ENCODE data around the gene FAM229A. TPM values are rescaled to one million over a fixed set of nuclear protein-coding genes. Genes with fewer than 3 reads are reported as not detected.
A peak's percentile ranks its signal among the peaks of the same experiment; 100 is the strongest.

The FAM229A gene
- total RNA-seq, 2 experiments from 2014 or later: 4.6 to 5.5 TPM

GRCh38 chr1:32334864-32335534 is 27.3 kb downstream of the FAM229A start:
- POLR2A ChIA-PET: interaction anchor here (1.0 to 3.6 kb wide), 14 partner anchors 11 to 132 kb away, joined by 3 to 39 read pairs (median 9); partner anchors contain the start of genes BSDC1 and HDAC1
- no peaks in the 10 kb centered on the region for H3K27me3 Mint-ChIP-seq
- ATAC-seq (peak; percentile 32), DNase-seq (peak; percentile 65)
- TF ChIP-seq, protein P1, sequence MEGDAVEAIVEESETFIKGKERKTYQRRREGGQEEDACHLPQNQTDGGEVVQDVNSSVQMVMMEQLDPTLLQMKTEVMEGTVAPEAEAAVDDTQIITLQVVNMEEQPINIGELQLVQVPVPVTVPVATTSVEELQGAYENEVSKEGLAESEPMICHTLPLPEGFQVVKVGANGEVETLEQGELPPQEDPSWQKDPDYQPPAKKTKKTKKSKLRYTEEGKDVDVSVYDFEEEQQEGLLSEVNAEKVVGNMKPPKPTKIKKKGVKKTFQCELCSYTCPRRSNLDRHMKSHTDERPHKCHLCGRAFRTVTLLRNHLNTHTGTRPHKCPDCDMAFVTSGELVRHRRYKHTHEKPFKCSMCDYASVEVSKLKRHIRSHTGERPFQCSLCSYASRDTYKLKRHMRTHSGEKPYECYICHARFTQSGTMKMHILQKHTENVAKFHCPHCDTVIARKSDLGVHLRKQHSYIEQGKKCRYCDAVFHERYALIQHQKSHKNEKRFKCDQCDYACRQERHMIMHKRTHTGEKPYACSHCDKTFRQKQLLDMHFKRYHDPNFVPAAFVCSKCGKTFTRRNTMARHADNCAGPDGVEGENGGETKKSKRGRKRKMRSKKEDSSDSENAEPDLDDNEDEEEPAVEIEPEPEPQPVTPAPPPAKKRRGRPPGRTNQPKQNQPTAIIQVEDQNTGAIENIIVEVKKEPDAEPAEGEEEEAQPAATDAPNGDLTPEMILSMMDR (IDR thresholded peaks at IDR 0.05): peak; percentile 84
- peak overlapping the region; percentile 81 for H3K4me3 Mint-ChIP-seq
- CTCF ChIA-PET: interaction anchor here (0.8 to 2.7 kb wide), 8 partner anchors 13 to 119 kb away, joined by 3 to 17 read pairs (median 4); partner anchors contain the start of gene LCK
- intact Hi-C loops (cut with micrococcal nuclease): loop anchor here (5.0 kb wide), 1 partner anchor 37 kb away; no protein-coding TSS in a partner anchor
- no peaks in the 10 kb centered on the region for H3K9me3 Mint-ChIP-seq
- peak overlapping the region; percentile 72 for H3K27ac Mint-ChIP-seq
- H3K4me1 Mint-ChIP-seq (ENCODE audit: low read depth): peaks cover 50% of the 10 kb centered on the region
- H3K36me3 Mint-ChIP-seq (ENCODE audit: low read depth): peaks cover 20% of the 10 kb centered on the region

DNA sequence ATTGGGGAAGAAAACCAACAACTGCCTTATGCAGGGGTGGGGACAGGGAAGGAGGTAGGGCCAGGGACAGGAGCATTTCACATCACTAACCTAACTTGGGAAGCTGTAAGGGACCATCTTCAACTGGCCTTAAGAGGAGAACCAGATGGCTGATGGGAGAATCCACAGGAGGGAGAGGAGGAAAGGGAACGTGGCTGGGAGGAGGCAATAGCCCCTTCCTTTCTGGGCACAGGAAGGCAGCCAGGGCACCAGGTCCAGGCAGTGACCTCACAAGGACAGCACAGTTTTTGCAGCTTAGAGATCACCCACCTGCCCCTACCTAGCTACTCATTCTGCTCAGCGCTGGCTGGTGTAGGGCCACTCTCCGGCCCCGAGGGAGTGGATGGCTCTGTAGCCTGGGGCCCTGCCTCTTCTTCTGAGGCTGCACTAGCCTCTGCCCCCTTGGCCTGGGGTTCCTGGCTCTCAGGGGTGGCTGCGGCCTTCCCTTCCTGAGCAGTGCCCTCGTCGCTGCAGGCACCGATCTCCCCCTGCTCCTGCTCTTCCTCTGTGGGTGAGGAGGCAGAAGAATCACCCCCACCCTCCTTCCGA is 27.9 kb downstream of the FAM229A start:
- no peak overlapping the region for H3K27ac Mint-ChIP-seq
- H3K4me3 Mint-ChIP-seq: peak overlapping the region; percentile 81
- ChIA-PET POLR2A (interaction anchor here (1.0 to 2.7 kb wide), 4 partner anchors 10 to 85 kb away, joined by 3 to 10 read pairs (median 6); no protein-coding TSS in a partner anchor), CTCF (interaction anchor here (0.8 to 2.4 kb wide), 2 partner anchors 12 to 119 kb away, joined by 3 to 11 read pairs; no protein-coding TSS in a partner anchor)
- H3K9me3 Mint-ChIP-seq: no peaks in the 10 kb centered on the region
- intact Hi-C loops (cut with micrococcal nuclease): loop anchor here (5.0 kb wide), 1 partner anchor 38 kb away; no protein-coding TSS in a partner anchor
- peaks cover 24% of the 10 kb centered on the region for H3K36me3 Mint-ChIP-seq (ENCODE audit: low read depth)
- ATAC-seq (no peak), DNase-seq (no peak)
- no peaks in the 10 kb centered on the region for H3K27me3 Mint-ChIP-seq
- peaks cover 49% of the 10 kb centered on the region for H3K4me1 Mint-ChIP-seq (ENCODE audit: low read depth)
- TF ChIP-seq, protein P1 (IDR thresholded peaks at IDR 0.05): no peak

DNA sequence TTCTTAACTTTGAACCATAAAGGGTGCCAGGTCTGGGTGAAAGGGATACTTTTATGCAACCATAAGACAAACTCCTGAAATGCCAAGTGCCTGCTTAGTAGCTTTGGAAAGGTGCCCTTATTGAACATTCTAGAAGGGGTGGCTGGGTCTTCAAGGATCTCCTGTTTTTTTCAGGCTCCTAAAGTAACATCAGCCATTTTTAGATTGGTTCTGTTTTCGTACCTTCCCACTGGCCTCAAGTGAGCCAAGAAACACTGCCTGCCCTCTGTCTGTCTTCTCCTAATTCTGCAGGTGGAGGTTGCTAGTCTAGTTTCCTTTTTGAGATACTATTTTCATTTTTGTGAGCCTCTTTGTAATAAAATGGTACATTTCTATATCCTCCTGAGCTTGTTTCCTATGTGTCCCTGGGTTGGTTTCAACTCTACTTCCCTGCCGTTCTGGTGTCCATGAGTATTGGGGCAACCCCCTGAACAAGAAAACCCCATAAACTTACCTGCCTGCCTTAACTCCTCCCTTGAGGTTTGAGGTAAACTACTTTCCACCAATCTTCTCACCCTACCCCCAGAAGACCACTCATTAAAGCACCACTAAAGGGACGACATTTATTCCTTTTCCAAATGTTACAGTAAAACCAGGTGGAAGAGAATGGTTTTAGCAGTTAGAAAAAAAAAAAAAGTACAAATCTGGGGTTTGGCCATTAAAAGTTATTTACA is 28.9 kb downstream of the FAM229A start:
- no peak for DNase-seq
- H3K36me3 Mint-ChIP-seq (ENCODE audit: low read depth): peaks cover 31% of the 10 kb centered on the region
- no peak overlapping the region for H3K4me3 Mint-ChIP-seq
- no peaks in the 10 kb centered on the region for H3K27me3 Mint-ChIP-seq
- no peaks in the 10 kb centered on the region for H3K9me3 Mint-ChIP-seq
- TF ChIP-seq, protein P1 (IDR thresholded peaks at IDR 0.05): no peak
- H3K27ac Mint-ChIP-seq: peak overlapping the region; percentile 68
- POLR2A ChIA-PET: interaction anchor here (0.7 to 2.7 kb wide), 9 partner anchors 12 to 145 kb away, joined by 3 to 10 read pairs (median 5); partner anchors contain the start of gene HDAC1
- H3K4me1 Mint-ChIP-seq (ENCODE audit: low read depth): peaks cover 39% of the 10 kb centered on the region
- CTCF ChIA-PET: interaction anchor here (0.8 to 2.4 kb wide), 3 partner anchors 12 to 118 kb away, joined by 3 to 11 read pairs (median 5); no protein-coding TSS in a partner anchor
- ATAC-seq: no peak
- intact Hi-C loops (cut with micrococcal nuclease): loop anchor here (5.0 kb wide), 1 partner anchor 39 kb away; no protein-coding TSS in a partner anchor

DNA sequence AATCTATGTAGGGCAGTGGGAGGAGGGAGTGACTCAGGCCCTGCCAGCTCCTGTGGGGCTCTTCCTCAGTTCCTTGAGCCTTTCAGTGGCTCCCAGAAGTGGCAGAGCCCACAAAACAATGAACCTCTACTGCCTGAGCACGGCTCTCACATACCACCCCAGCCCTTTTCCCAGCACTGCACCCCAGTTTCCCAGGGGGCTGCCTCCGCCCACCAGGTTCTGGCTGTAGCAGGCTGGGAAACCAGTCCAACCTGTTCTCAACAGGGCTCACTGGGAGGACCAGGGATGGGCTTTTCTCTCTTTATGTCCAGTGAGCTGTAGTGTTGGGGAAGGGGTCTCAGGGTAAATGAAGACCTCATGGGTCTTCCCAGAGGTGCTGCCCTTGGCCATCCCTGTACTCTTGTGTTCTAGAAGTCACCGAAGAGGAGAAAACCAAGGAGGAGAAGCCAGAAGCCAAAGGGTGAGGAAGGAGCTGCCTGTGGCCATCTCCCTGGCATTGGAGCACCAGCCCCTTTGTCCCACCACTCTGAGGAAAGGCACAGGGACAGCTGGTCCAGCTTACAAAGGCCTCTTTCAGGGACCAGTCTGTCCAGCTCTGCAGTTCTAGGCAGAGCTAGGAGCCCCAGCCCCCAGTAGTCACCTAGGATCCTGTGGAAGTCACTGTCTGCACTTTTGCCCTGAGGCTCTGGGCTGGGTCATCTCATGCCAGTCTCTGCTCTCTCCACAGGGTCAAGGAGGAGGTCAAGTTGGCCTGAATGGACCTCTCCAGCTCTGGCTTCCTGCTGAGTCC is 29.8 kb downstream of the FAM229A start:
- ATAC-seq: no peak
- H3K4me3 Mint-ChIP-seq: no peak overlapping the region
- ChIA-PET CTCF (interaction anchor here (0.8 to 2.4 kb wide), 4 partner anchors 11 to 117 kb away, joined by 3 to 11 read pairs (median 4); no protein-coding TSS in a partner anchor), POLR2A (interaction anchor here (0.7 to 2.7 kb wide), 11 partner anchors 9 to 144 kb away, joined by 3 to 10 read pairs (median 4); partner anchors contain the start of genes HDAC1 and LCK)
- H3K36me3 Mint-ChIP-seq (ENCODE audit: low read depth): peaks cover 35% of the 10 kb centered on the region
- H3K4me1 Mint-ChIP-seq (ENCODE audit: low read depth): peaks cover 32% of the 10 kb centered on the region
- H3K9me3 Mint-ChIP-seq: no peaks in the 10 kb centered on the region
- no peak for DNase-seq
- no peak overlapping the region for H3K27ac Mint-ChIP-seq
- intact Hi-C loops (cut with micrococcal nuclease): loop anchor here (5.0 kb wide), 1 partner anchor 40 kb away; no protein-coding TSS in a partner anchor
- TF ChIP-seq, protein P1 (IDR thresholded peaks at IDR 0.05): no peak
- no peaks in the 10 kb centered on the region for H3K27me3 Mint-ChIP-seq

Measured in activated CD8-positive, alpha-beta T cell treated with anti-CD3 and anti-CD28 coated beads for 36 hours (primary cell).